ENCODE data around the gene SMIM33.
"Not testable (repeated sequence)": the region's sequence is repeated elsewhere in the genome, so short reads cannot be mapped to it uniquely, and the experiment has no call there.

SMIM33 gene

GRCh38 chr5:139512786-139513390 lies 42.1 kb downstream of the SMIM33 start:
- Histone ChIP-seq H3K27ac (replicated peaks) (no peak overlapping the region), H3K4me3 (replicated peaks; ENCODE audit: insufficient read depth, low read length) (no peak overlapping the region), H3K27me3 (ENCODE audit: insufficient read depth, poor library complexity, severe bottlenecking) (no peaks in the 10 kb centered on the region)
- TF ChIP-seq SPI1 (IDR thresholded peaks at IDR 0.05; ENCODE audit: borderline replicate concordance, low read depth): peak; percentile 27; the same call in 1 of the 2 replicates
- TF ChIP-seq GABPA (IDR thresholded peaks at IDR 0.05; ENCODE audit: low read depth): no peak
- peak in 1 of 2 experiments; percentile 14 for DNase-seq (ENCODE audit: low read depth in 1 of 2, low spot score in 1 of 2)

- DNase-seq (ENCODE audit: low read depth in 1 of 2, low spot score in 1 of 2): peak; percentile 59 to 81
- not testable (repeated sequence) for H3K4me3 ChIP-seq (replicated peaks; ENCODE audit: insufficient read depth, low read length); H3K27ac ChIP-seq (replicated peaks); H3K27me3 ChIP-seq (ENCODE audit: insufficient read depth, poor library complexity, severe bottlenecking)
Observed at GRCh38 chr5:139513434-139513833, 42.6 kb downstream of the SMIM33 start.

- Histone ChIP-seq H3K4me3 (replicated peaks; ENCODE audit: insufficient read depth, low read length) (no peak overlapping the region), H3K27ac (replicated peaks) (no peak overlapping the region), H3K27me3 (ENCODE audit: insufficient read depth, poor library complexity, severe bottlenecking) (no peaks in the 10 kb centered on the region)
- no peak for DNase-seq (ENCODE audit: low read depth in 1 of 2, low spot score in 1 of 2)
- TF ChIP-seq CTCF (IDR thresholded peaks at IDR 0.05; ENCODE audit: insufficient read depth, low read length): no peak
Observed at GRCh38 chr5:139513852-139514485, 43.2 kb downstream of the SMIM33 start.

GRCh38 chr5:139514486-139514856 lies 43.7 kb downstream of the SMIM33 start:
- no peak for TF ChIP-seq GABPA (IDR thresholded peaks at IDR 0.05; ENCODE audit: low read depth)
- TF ChIP-seq SPI1 (IDR thresholded peaks at IDR 0.05; ENCODE audit: borderline replicate concordance, low read depth): no peak
- no peak for TF ChIP-seq REST (IDR thresholded peaks at IDR 0.05; ENCODE audit: insufficient replicate concordance, low read depth)
- no peak for TF ChIP-seq POLR2AphosphoS5 (IDR thresholded peaks at IDR 0.05; ENCODE audit: low read depth)
- no peak for TF ChIP-seq CTCF (IDR thresholded peaks at IDR 0.05; ENCODE audit: insufficient read depth, low read length)
- no peak overlapping the region for H3K4me3 ChIP-seq (replicated peaks; ENCODE audit: insufficient read depth, low read length)
- no peak for DNase-seq (ENCODE audit: low read depth in 1 of 2, low spot score in 1 of 2)
- H3K27me3 ChIP-seq (ENCODE audit: insufficient read depth, poor library complexity, severe bottlenecking): no peaks in the 10 kb centered on the region
- H3K27ac ChIP-seq (replicated peaks): no peak overlapping the region

GRCh38 chr5:139517683-139518564 lies 47.1 kb downstream of the SMIM33 start:
- Histone ChIP-seq H3K4me3 (replicated peaks; ENCODE audit: insufficient read depth, low read length) (peak overlapping the region; percentile 37), H3K27ac (replicated peaks) (peak overlapping the region; percentile 63), H3K27me3 (ENCODE audit: insufficient read depth, poor library complexity, severe bottlenecking) (no peaks in the 10 kb centered on the region)
- TF ChIP-seq REST (IDR thresholded peaks at IDR 0.05; ENCODE audit: insufficient replicate concordance, low read depth) (no peak), CTCF (IDR thresholded peaks at IDR 0.05; ENCODE audit: insufficient read depth, low read length) (peak; percentile 35), SPI1 (IDR thresholded peaks at IDR 0.05; ENCODE audit: borderline replicate concordance, low read depth) (no peak), POLR2AphosphoS5 (IDR thresholded peaks at IDR 0.05; ENCODE audit: low read depth) (no peak), GABPA (IDR thresholded peaks at IDR 0.05; ENCODE audit: low read depth) (no peak)
- DNase-seq (ENCODE audit: low read depth in 1 of 2, low spot score in 1 of 2): peak; percentile 47 to 68
